GM12878 (cell line): ENCODE data around the gene MAL. TPM values are rescaled to one million over a fixed set of nuclear protein-coding genes. Genes with fewer than 3 reads are reported as not detected.

Source experiments
- ATAC-seq: fragments of 200-7000 bp; cut with Tn5 transposase; 3 replicates; pipeline ENCODE4 v1.9.1; 2020; ENCODE audit warnings: mild to moderate bottlenecking, moderate library complexity
- BruUV-seq: library from RNA; stranded (reverse); fragments of 400-500 nt; replicated peaks from 2 replicates; lab custom pipeline; 2021; lab: Mats Ljungman, UMichigan
- CTCF ChIA-PET: fragments of 300-600 bp; sonication (Branson Sonifier 250); formaldehyde crosslinking; extraction: SDS; loops from one replicate; lab custom pipeline; 2021; ENCODE audit warnings: inconsistent platforms; lab: Yijun Ruan, JAX
- POLR2A ChIA-PET: fragments of 350-600 bp; formaldehyde crosslinking; extraction: SDS; loops from one replicate; lab custom pipeline; 2021; ENCODE audit warnings: inconsistent platforms; lab: Charles Lee
- RAD21 ChIA-PET: fragments of 300-600 bp; sonication (Branson Sonifier 250); formaldehyde crosslinking; loops from one replicate; lab custom pipeline; 2023; ENCODE audit warnings: antibody characterized with exemption; ENCODE audit not compliant: unreplicated experiment; lab: Charles Lee
- SMC1A ChIA-PET: fragments of 300-600 bp; sonication (Branson Sonifier 250); formaldehyde crosslinking; loops from one replicate; lab custom pipeline; 2023; ENCODE audit not compliant: unreplicated experiment, uncharacterized antibody; lab: Charles Lee
- DNase-seq: peaks from one replicate; pipeline ENCODE4 v3.0.0-alpha.2; 2011; ENCODE audit warnings: low read depth, low spot score
- FAIRE-seq: peaks from 3 replicates; lab custom pipeline; 2011; peaks lifted over from hg19 to GRCh38; lab: Jason Lieb, UNC
- H2AFZ ChIP-seq: 2 replicates; pipeline ENCODE4 v1.6.0; 2011; ENCODE audit warnings: low read depth, low read length, control low read depth; ENCODE audit not compliant: control insufficient read depth
- H3K27ac ChIP-seq: 2 replicates; pipeline ENCODE4 v1.5.1; 2011; ENCODE audit warnings: control low read depth; ENCODE audit not compliant: control insufficient read depth, insufficient read depth
- H3K27me3 ChIP-seq, 2 experiments: replicated peaks in 1 of 2; 2 replicates each; pipeline versions ENCODE4 v1.6.0 to v1.6.1; 2011; ENCODE audit warnings: low read length in 1 of 2; ENCODE audit not compliant: control insufficient read depth in 2 of 2, insufficient read depth in 2 of 2
- H3K36me3 ChIP-seq, 2 experiments: 2 replicates each; pipeline ENCODE4 v1.5.1; 2011; ENCODE audit warnings: low read length in 1 of 2; ENCODE audit not compliant: control insufficient read depth in 2 of 2, insufficient read depth in 2 of 2
- H3K4me1 ChIP-seq: 2 replicates; pipeline ENCODE4 v1.6.1; 2011; ENCODE audit warnings: mild to moderate bottlenecking, low read length, moderate library complexity, mixed read lengths; ENCODE audit not compliant: control insufficient read depth, insufficient read depth
- H3K4me2 ChIP-seq: 2 replicates; pipeline ENCODE4 v1.6.0; 2011; ENCODE audit warnings: control low read depth; ENCODE audit not compliant: control insufficient read depth, insufficient read depth
- H3K4me3 ChIP-seq: fragments of 200-600 bp; sonication (generic); 2 replicates; pipeline ENCODE4 v1.5.1; 2016
- H3K79me2 ChIP-seq: 2 replicates; pipeline ENCODE4 v1.6.0; 2011; ENCODE audit warnings: low read length; ENCODE audit not compliant: control insufficient read depth, insufficient read depth
- H3K9ac ChIP-seq: 2 replicates; pipeline ENCODE4 v1.8.0; 2011; ENCODE audit warnings: low read length, control low read depth, mixed read lengths; ENCODE audit not compliant: control insufficient read depth, insufficient read depth
- H3K9me3 ChIP-seq: replicated peaks from 3 replicates; pipeline ENCODE4 v1.5.1; 2011; ENCODE audit warnings: mild to moderate bottlenecking, low read length; ENCODE audit not compliant: control insufficient read depth, insufficient read depth
- H4K20me1 ChIP-seq: 2 replicates; pipeline ENCODE4 v1.6.0; 2011; ENCODE audit not compliant: control insufficient read depth, insufficient read depth
- CHD4 ChIP-seq: fragments of 200-600 bp; sonication (generic); IDR thresholded peaks from 2 replicates; pipeline ENCODE4 v1.6.1; 2016; ENCODE audit warnings: mild to moderate bottlenecking
- E4F1 ChIP-seq: fragments of 450-650 bp; IDR thresholded peaks from 2 replicates; pipeline ENCODE4 v1.6.1; 2018; ENCODE audit warnings: borderline replicate concordance, mild to moderate bottlenecking; ENCODE audit not compliant: partially characterized antibody
- EP300 ChIP-seq, 2 experiments: fragments of 150-350 bp in 1 of 2; IDR thresholded peaks; 2 replicates each; pipeline ENCODE4 v1.6.1; 2011 to 2012; ENCODE audit warnings: low read depth in 2 of 2, low read length in 2 of 2, borderline replicate concordance in 1 of 2, improper control_type of control experiment in 1 of 2, inconsistent platforms in 1 of 2; ENCODE audit not compliant: control insufficient read depth in 1 of 2
- NBN ChIP-seq: fragments of 450-650 bp; IDR thresholded peaks from 2 replicates; pipeline ENCODE4 v1.6.1; 2016
- RB1 ChIP-seq: fragments of 450-650 bp; formaldehyde crosslinking; IDR thresholded peaks from 2 replicates; pipeline ENCODE4 v1.6.1; 2017; ENCODE audit warnings: mild to moderate bottlenecking, borderline replicate concordance
- RELB ChIP-seq: fragments of 450-650 bp; IDR thresholded peaks from 2 replicates; pipeline ENCODE4 v1.6.1; 2017; ENCODE audit warnings: low read depth, mild to moderate bottlenecking, moderate library complexity
- SMAD1 ChIP-seq: fragments of 450-650 bp; IDR thresholded peaks from 2 replicates; pipeline ENCODE4 v1.6.1; 2018; ENCODE audit warnings: mild to moderate bottlenecking, low read depth; ENCODE audit not compliant: partially characterized antibody
- SPI1 ChIP-seq: IDR thresholded peaks from 2 replicates; pipeline ENCODE4 v1.6.1; 2011; ENCODE audit warnings: low read depth, mild to moderate bottlenecking, low read length, moderate library complexity, borderline replicate concordance; ENCODE audit not compliant: insufficient read depth
- SUZ12 ChIP-seq: fragments of 200-600 bp; sonication (generic); IDR thresholded peaks from one replicate; pipeline ENCODE4 v1.6.1; 2018; ENCODE audit warnings: antibody characterized with exemption, mild to moderate bottlenecking; ENCODE audit not compliant: unreplicated experiment
- WGBS: methylation state at CpG from one replicate; pipeline ENCODE4 v1.1.6; 2016; ENCODE audit warnings: low lambda C conversion rate; ENCODE audit not compliant: insufficient replicate concordance, insufficient coverage; ENCODE audit errors: missing lambda C conversion rate; 5-methylcytosine and 5-hydroxymethylcytosine counted together
- in situ Hi-C: fragments of 300-500 bp; cut with MboI; formaldehyde crosslinking; loops from 9 replicates; pipeline ENCODE4 v1.14.3; 2018; ENCODE audit warnings: mixed read lengths
- intact Hi-C: fragments of 100-400 bp; cut with micrococcal nuclease; formaldehyde crosslinking; loops from one replicate; pipeline ENCODE4 v1.14.2; 2022; ENCODE audit not compliant: unreplicated experiment
- polyA plus RNA-seq, 11 experiments: library from polyadenylated mRNA; depleted of rRNA in 4 of 11; unstranded in 6 of 11; stranded (reverse) in 5 of 11; fragments of >200 nt; fragmentation: Nextera tagmentation in 4 of 11; fragmentation: Illumina TruSeq in 1 of 11; extraction: Ambion mirVana in 4 of 11; extraction: Trizol in 1 of 11; gene quantifications; 1 replicate in 1 of 11; 2 replicates in 10 of 11; pipeline versions ENCODE4 v1.2.1 to v1.2.3, GENCODE V29; 2011 to 2016; ENCODE audit warnings: inconsistent platforms in 2 of 11, missing spikeins in 2 of 11, low read depth in 1 of 11
- total RNA-seq, 4 experiments: library from RNA; depleted of rRNA in 3 of 4; stranded (reverse); fragments of >200 nt in 3 of 4; fragmentation: Illumina TruSeq in 1 of 4; extraction: Trizol in 1 of 4; gene quantifications; 2 replicates each; pipeline versions ENCODE4 v1.2.1 to v1.2.3, GENCODE V29; 2013 to 2021
- TF ChIP-seq, protein P1 (sequence below): IDR thresholded peaks from 2 replicates; pipeline ENCODE4 v1.6.1; 2012; ENCODE audit warnings: low read depth, low read length, improper control_type of control experiment

The MAL gene
- total and polyA plus RNA-seq, 10 of the 15 experiments (the other 5 are each of a cell fraction or from before 2014, with no cell fraction given), result 1.3 to 4.5 (median 1.7) TPM

- ChIA-PET SMC1A (interaction anchor here (1.3 to 2.0 kb wide), 4 partner anchors 25 to 128 kb away, joined by 4 to 14 read pairs (median 4); no protein-coding TSS in a partner anchor), RAD21 (interaction anchor here (1.3 kb wide), 2 partner anchors 35 to 65 kb away, joined by 4 to 5 read pairs; no protein-coding TSS in a partner anchor), CTCF (interaction anchor here (0.6 to 2.6 kb wide), 14 partner anchors 8 to 128 kb away, joined by 3 to 41 read pairs (median 6); partner anchors contain the start of gene MAL), POLR2A (no interaction called here)
- no peak for FAIRE-seq
- Histone ChIP-seq H3K79me2 (no peaks in the 10 kb centered on the region), H3K27me3 (no peaks in the 10 kb centered on the region; a peak in 1 of 4 replicates), H2AFZ (no peak overlapping the region), H3K4me2 (no peak overlapping the region), H3K36me3 (no peaks in the 10 kb centered on the region), H3K9ac (no peak overlapping the region), H3K9me3 (no peaks in the 10 kb centered on the region), H3K4me3 (no peak overlapping the region), H3K4me1 (no peaks in the 10 kb centered on the region), H3K27ac (no peak overlapping the region), H4K20me1 (no peaks in the 10 kb centered on the region)
- TF ChIP-seq RB1 (no peak), CHD4 (no peak), SPI1 (peak; percentile 73; the same call in 1 of the 2 replicates)
- no peak for DNase-seq
- WGBS, result 22% methylated on average over 15 of the region's 15 CpGs
- no peak for ATAC-seq
- intact Hi-C loops, result loop anchor here (2.0 kb wide), 1 partner anchor 25 kb away; no protein-coding TSS in a partner anchor
- in situ Hi-C loops, result no loop called here
- BruUV-seq, result no TSS peak
Observed at GRCh38 chr2:94987074-94988020, 38.2 kb upstream of the MAL start.

- no peak overlapping the region for H3K4me3 ChIP-seq
- intact Hi-C loops, result no loop called here
- no peak for FAIRE-seq
- no peak for DNase-seq
- ChIA-PET POLR2A (no interaction called here), SMC1A (interaction anchor here (1.3 to 1.4 kb wide), 2 partner anchors 31 to 34 kb away, joined by 3 read pairs; no protein-coding TSS in a partner anchor), CTCF (interaction anchor here (0.6 to 1.0 kb wide), 3 partner anchors 22 to 85 kb away, joined by 3 to 4 read pairs (median 3); no protein-coding TSS in a partner anchor), RAD21 (no interaction called here)
- ATAC-seq, result no peak
- H3K79me2 ChIP-seq, result no peaks in the 10 kb centered on the region
- no peak overlapping the region for H3K27ac ChIP-seq
- H3K9me3 ChIP-seq, result no peaks in the 10 kb centered on the region
- peaks cover 0 to 2% of the 10 kb centered on the region in 2 experiments; a peak in 3 of 4 replicates for H3K27me3 ChIP-seq
- no peak overlapping the region for H3K9ac ChIP-seq
- in situ Hi-C loops, result no loop called here
- H3K4me2 ChIP-seq, result no peak overlapping the region
- H2AFZ ChIP-seq, result no peak overlapping the region
- H3K4me1 ChIP-seq, result no peaks in the 10 kb centered on the region
- H4K20me1 ChIP-seq, result no peaks in the 10 kb centered on the region
- no peaks in the 10 kb centered on the region for H3K36me3 ChIP-seq
- BruUV-seq, result no TSS peak
- no peak for TF ChIP-seq SMAD1
- no peak for TF ChIP-seq NBN
- no peak for TF ChIP-seq EP300 (IDR thresholded peaks at IDR 0.05; ENCODE audit: borderline replicate concordance in 1 of 2, control insufficient read depth in 1 of 2, low read depth in 2 of 2, low read length in 2 of 2)
- no peak for TF ChIP-seq RELB
- TF ChIP-seq, protein P1, sequence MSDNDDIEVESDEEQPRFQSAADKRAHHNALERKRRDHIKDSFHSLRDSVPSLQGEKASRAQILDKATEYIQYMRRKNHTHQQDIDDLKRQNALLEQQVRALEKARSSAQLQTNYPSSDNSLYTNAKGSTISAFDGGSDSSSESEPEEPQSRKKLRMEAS, result no peak
- no peak for TF ChIP-seq E4F1
- no peak for TF ChIP-seq SUZ12
Observed at GRCh38 chr2:94990956-94991355, 34.6 kb upstream of the MAL start.
